Mesothelial cell of epicardium (in vitro differentiated cells): Measurements from ENCODE around the gene FLT4. TPM values are rescaled to one million over a fixed set of nuclear protein-coding genes. Genes with fewer than 3 reads are reported as not detected.
A peak's percentile ranks its signal among the peaks of the same experiment; 100 is the strongest.

Experiments used
- DNase-seq, 2 experiments: peaks; one replicate each; pipeline ENCODE4 v3.0.0; 2021; ENCODE audit warnings: low spot score in 2 of 2; ENCODE audit not compliant: unreplicated experiment in 2 of 2
- H3K27ac Mint-ChIP-seq: 2 replicates; pipeline ENCODE4 v1.8.0; 2021; ENCODE audit warnings: mixed read lengths
- H3K27me3 Mint-ChIP-seq: 2 replicates; pipeline ENCODE4 v1.8.0; 2021; ENCODE audit warnings: low read depth, mixed read lengths
- H3K36me3 Mint-ChIP-seq: 2 replicates; pipeline ENCODE4 v1.8.0; 2021; ENCODE audit warnings: mixed read lengths
- H3K4me1 Mint-ChIP-seq: 2 replicates; pipeline ENCODE4 v1.8.0; 2021; ENCODE audit warnings: mixed read lengths
- H3K4me3 Mint-ChIP-seq: 2 replicates; pipeline ENCODE4 v1.8.0; 2021; ENCODE audit warnings: mild to moderate bottlenecking, moderate library complexity, mixed read lengths
- H3K9me3 Mint-ChIP-seq: 2 replicates; pipeline ENCODE4 v1.8.0; 2021; ENCODE audit warnings: mixed read lengths
- total RNA-seq: library from RNA; stranded (reverse); gene quantifications from 3 replicates; pipeline ENCODE4 v1.2.1, GENCODE V29; 2021
- TF ChIP-seq, protein P1 (sequence below): fragments of 200-600 bp; sonication (generic); IDR thresholded peaks from one replicate; pipeline ENCODE4 v1.5.0; 2021; ENCODE audit warnings: antibody characterized with exemption; ENCODE audit not compliant: unreplicated experiment

The FLT4 gene
- total RNA-seq, 1 donor from 2014 or later = 1.8 TPM

DNA sequence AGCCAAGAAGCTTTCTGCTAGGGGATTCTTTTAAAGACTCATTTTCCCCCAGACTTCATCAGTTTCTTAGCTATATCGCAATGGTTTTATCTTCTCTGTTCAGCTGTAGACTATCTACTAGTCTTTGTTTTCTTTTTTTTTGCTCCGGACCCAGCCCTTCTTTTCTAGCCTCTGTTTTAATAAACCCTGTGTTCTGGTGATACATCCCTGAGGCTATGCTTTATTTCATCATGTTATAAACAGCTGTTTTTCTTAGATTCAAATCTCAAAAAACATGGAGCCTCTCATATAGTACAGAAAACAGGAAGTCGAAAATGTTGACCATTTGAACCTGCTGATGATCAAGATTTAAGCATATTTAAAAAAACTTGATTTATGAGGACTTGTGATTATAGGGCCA lies 95.9 kb downstream of the FLT4 start:
- Mint-ChIP-seq H3K4me3 (no peak overlapping the region), H3K4me1 (peaks cover 36% of the 10 kb centered on the region), H3K36me3 (peaks cover 39% of the 10 kb centered on the region), H3K27ac (peak overlapping the region; percentile 85), H3K9me3 (no peaks in the 10 kb centered on the region), H3K27me3 (no peaks in the 10 kb centered on the region)
- DNase-seq = no peak
- TF ChIP-seq, protein P1, sequence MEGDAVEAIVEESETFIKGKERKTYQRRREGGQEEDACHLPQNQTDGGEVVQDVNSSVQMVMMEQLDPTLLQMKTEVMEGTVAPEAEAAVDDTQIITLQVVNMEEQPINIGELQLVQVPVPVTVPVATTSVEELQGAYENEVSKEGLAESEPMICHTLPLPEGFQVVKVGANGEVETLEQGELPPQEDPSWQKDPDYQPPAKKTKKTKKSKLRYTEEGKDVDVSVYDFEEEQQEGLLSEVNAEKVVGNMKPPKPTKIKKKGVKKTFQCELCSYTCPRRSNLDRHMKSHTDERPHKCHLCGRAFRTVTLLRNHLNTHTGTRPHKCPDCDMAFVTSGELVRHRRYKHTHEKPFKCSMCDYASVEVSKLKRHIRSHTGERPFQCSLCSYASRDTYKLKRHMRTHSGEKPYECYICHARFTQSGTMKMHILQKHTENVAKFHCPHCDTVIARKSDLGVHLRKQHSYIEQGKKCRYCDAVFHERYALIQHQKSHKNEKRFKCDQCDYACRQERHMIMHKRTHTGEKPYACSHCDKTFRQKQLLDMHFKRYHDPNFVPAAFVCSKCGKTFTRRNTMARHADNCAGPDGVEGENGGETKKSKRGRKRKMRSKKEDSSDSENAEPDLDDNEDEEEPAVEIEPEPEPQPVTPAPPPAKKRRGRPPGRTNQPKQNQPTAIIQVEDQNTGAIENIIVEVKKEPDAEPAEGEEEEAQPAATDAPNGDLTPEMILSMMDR = no peak

Other genes starting within 250 kb of the FLT4 start
- gene CNOT6, start 155.2 kb downstream of the FLT4 start, total RNA-seq = 50.4 to 54.4 TPM (median 53.7 TPM) in 3 replicates
- 0.55 to 0.63 TPM in 2 of 3 replicates, not detected in the other for gene SCGB3A1, start 58.1 kb downstream of the FLT4 start, total RNA-seq
- not detected in 3 replicates for gene OR2Y1, start 90.5 kb upstream of the FLT4 start, total RNA-seq
- gene MGAT1, start 153.2 kb upstream of the FLT4 start, total RNA-seq = 91.4 to 93.8 TPM (median 92.3 TPM) in 3 replicates
- 48.4 to 49.8 TPM (median 48.9 TPM) in 3 replicates for gene ZFP62, start 211.7 kb upstream of the FLT4 start, total RNA-seq
- gene BTNL8, start 249.6 kb upstream of the FLT4 start, total RNA-seq = not detected in 3 replicates